NOMO-1 treated with DMSO at 0.1 percent for 48 hours (cell line): ENCODE results near the gene POLN.

Experiments
- DNase-seq: peaks from one replicate; lab custom pipeline; 2025; ENCODE audit not compliant: unreplicated experiment; lab: John Stamatoyannopoulos, UW

POLN gene

GRCh38 chr4:2062168-2062807, 179.6 kb downstream of the POLN start:
- no peak for DNase-seq

GRCh38 chr4:2061186-2062131, 180.5 kb downstream of the POLN start:
- DNase-seq: no peak

DNA sequence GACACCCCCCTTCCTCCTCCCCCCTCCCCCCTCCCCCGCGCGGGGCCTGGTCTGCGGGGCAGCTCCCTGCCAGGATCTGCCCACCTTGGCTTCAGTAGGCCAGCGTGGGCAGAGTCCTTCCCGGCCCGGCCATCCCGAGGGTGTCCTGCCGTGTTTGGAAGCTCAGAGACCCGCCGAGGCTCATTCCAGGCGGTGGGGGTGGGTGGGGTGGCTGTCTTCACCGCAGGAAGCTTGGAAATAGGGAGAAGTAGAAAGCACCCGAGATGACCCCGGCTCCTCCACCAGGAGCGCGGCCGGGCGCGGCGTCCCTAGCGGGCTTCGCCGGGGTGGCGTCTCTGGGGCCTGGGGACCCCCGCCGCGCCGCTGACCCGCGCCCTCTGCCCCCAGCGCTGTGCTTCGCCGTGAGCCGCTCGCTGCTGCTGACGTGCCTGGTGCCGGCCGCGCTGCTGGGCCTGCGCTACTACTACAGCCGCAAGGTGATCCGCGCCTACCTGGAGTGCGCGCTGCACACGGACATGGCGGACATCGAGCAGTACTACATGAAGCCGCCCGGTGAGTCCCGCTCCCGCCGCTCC, 181.2 kb downstream of the POLN start:
- no peak for DNase-seq

GRCh38 chr4:2059726-2060602, 182.0 kb downstream of the POLN start:
- DNase-seq: peak; percentile 11

DNA sequence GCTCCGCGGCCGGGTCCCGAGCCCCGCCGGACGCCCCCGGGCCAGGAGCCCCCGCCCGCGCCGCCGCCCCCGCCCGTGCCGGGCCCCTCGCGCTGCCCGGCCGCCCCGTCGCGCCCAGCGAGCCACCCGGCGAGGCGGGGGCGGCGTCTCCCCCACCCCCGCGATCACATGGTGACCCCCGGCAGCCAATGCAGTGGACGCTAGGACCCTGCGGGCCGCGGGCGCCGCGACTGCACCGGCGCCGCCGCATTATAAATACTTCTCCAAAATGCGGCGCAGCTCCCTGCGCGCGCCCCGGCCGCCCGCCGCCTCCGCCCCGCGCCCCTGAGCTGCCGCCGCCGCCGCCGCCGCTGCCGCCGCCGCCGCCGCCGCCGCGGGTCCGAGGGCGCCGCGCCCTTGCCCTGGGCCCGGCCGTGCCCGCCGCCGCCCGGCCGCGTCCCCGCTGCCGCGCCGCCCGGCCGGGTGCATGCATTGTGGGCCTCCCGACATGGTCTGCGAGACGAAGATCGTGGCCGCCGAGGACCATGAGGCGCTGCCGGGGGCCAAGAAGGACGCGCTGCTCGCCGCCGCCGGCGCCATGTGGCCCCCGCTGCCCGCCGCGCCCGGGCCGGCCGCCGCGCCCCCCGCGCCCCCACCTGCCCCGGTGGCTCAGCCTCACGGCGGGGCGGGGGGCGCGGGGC, 182.7 kb downstream of the POLN start, which contains the start of gene NAT8L:
Gene NAT8L, plus strand, starts transcription at position 282 of the 680 bp plus-strand sequence. Its CDS starts 185 bp downstream, at position 467.
- peak; percentile 62 for DNase-seq

DNA sequence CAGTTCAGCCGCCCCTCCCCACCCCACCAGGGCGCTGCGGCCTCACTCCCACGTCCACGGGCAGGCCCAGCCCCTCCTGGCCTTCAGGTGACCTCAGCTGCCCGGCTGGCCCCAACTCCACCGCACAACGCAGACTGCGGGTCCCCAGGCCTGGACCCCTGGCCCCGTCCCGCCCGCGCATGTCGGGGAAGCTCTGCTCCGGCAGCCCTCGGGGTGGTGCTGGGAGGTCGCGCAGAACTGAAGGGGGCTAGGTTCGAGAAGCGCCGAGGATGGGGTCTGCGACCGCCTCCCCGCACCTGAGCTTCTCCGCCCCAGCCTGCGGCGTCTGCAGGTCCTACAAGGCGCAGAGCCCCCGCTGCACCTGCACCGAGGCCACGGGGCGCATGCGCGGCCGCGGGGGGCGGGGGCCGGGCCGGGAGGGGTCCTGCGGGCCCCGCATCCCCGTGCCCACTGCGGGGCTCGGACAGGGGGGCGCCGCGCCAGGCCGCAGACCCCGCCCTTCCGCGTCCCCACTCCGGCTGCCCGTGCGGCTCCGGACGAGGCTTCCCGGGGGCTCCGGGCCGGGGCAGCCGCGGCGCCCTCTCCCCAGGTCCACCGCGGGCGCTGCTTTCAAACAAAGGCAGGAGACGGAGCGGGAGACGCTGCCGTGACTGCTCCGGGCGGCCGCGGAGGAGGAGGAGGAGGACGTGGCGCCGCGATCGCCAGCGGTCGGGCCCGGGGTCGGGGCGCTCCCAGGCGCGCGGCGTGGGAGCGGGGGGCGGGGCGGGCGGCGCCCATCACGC, 183.5 kb downstream of the POLN start:
- DNase-seq: no peak

GRCh38 chr4:2057382-2058065, 184.4 kb downstream of the POLN start:
- no peak for DNase-seq

DNA sequence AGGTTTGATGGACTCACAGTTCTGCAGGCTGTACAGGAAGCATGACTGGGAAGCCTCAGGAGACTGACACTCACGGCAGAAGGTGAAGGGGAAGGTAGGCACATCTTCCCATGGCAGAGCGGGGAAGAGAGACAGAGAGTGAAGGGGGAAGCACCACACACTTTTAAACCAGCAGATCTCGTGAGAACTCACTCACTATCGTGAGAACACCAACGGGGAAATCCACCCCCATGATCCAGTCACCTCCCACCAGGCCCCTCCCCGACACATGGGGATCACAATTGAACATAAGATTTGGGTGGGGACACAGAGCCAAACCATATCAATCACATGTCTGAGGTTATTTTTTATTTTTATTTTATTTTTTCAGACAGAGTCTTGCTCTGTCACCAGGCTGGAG, 187.7 kb downstream of the POLN start:
- no peak for DNase-seq

DNA sequence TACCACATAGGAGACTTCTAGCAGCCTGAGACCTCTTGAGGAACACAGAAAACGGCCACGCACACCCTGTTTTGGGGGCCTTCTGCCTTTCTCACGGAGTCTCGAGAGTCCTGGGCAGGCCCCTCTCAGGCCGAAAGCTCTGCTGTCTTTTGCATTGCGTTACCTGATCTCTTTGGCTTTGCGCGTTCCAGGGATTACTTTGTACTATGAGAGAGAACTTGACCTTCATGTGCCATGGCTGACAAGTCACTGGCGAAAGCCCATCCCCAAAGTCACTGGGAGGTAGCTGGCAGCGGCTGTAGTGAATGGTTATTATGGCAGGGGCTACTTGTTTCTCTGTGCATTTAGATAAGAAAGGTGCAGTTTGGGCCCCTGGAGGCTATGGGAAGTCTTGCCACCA, 190.8 kb downstream of the POLN start:
- DNase-seq: no peak

DNA sequence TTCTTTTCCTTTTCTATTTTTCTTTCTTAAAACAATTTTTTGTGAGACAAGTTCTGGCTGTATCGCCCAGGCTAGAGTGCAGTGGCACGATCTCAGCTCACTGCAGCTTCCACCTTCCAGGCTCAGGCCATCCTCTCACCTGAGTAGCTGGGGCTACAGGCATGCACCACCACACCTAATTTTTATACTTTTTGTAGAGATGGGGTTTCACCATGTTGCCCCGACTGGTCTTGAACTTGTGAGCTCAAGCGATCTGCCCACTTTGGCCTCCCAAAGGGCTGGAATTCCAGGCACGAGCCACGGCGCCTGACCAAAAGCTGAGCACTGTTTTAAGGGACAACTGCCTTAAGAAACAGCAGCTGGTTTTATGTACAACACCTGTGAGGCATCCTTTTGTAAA, 192.1 kb downstream of the POLN start:
- DNase-seq: no peak

DNA sequence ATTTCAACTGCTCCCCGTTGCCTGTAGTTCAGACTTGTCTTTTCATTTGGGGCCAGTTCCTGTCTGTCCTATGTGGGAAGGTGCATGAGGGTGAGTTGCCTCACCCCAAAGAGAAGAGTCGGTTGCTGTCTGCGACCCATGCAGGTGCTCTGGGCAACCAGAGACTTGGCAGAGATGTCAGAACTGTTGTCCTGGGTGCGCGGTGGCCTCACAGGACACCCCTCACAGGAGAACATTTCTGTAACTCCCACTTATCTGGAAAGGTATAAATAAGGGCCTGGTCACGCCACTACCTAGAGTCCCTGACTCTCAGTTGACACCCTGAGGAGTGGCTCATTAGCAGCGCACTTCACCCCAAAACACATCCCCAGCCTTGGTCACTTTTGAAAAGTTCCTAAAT, 192.5 kb downstream of the POLN start:
- DNase-seq: no peak

- DNase-seq: no peak
Observed at GRCh38 chr4:2048831-2049230, 193.1 kb downstream of the POLN start.

DNA sequence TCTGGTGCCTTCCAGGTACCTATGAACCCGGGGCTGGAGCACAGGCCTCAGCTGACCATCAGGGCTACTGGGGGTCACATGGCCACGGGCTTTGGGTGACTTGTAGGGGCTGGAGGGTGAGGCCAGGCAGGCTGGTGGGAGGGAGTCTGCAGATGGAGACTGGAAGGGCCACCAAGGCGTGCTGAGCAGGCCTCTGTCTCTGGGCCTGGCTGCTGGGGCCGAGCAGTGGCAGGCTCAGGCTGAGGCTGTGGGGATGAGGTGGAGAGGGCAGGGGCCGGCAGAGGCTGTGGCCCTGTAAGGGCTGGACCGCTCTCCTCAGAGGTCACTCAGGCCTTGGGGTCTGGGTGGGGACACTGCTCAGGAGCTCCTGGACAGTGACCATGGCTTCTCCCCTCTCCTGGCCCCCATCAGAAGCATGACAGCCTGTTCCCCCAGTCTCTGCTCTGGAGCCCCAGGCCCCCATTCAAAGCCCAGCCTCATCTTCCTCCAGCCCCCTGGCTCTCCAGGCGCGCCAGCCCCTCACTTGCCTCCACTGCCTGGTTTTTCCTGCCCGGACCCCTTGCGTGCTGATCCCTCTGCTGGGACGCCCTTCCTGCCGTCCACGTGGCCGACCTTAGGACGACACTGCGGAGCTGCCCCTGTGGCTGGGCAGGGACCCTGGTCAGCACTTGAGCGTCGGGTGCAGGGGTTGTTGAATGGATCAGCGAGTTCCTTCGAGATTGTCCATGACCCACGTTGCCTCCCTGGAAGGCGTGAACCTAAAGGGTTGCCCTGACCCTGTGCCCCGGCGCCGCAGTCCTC, 193.9 kb downstream of the POLN start:
- DNase-seq: no peak

DNA sequence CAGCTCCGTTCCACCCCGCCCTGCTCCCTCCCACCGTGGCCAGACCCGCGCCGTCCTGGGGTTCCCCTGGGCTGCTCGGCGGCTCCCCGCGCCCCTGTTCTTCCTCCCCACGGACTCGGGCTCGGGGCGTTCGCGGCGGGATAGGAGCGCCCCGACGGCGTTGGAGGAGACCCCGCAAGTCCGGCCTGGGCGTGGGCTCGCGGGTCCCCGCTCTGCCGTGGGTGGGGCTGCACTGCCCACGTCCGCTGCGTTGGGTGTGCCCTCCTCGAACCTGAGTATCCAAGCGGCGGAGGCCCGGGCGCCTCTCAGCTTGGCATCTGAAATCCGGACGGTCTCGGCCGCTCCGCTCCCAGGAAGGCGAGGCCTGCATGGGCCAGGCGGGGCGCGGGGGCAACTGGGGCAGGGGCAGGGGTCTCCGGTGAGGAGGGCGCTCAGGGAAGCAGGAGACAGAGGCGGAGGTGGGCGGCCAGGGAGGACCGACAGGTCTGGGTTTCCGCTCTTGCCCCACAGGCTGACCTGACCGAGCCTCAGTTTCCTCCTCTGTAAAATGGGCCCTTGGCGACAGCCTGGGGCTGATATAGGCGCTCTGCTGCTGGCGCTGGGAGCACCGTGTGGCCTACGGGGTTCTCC, 194.8 kb downstream of the POLN start:
- DNase-seq: no peak

DNA sequence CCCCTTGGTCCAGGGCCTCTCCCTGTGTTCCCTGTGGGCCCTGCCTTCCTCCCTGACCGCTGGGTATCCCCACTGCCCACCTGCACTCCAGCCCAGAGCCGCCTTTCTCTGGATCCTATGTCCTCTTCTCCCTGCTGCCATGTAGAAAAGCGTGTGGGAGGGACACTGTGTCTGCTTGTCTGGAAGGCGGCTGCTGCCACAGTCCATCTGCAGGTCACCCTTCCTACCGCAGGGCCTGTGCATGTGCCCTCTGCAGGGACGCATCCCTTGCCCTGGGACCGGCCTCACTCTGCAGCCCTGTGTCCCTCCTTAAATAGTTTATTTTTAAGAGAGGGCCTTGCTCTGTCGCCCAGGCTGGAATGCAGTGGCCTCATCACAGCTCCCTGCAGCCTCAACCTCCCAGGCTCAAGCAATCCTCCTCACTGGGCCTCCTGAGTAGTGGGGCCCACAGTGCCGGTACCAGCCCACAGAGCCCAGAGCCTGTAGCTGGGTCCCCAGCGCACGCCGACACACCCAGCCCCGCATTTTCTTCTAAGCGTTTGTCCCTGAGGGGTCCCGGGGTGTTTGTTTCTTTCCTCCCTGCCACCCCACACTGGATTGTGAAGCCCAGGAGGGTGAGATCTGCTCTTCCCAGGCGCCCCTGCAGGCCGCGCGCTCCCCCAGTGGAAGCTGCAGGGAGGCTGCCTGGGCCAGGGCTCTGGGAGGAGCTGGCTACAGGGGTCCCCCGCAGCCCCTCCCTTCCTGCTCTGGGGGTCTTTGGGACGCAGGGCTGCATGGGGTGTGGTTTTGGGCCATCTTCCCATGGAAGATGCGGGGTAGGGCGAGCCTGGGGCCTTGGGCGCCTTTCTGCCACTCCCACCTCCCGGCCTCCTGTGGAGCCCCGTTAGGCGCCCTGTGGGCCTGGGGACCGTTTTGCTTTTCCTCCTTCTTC, 195.6 kb downstream of the POLN start:
- no peak for DNase-seq

- no peak for DNase-seq
Observed at GRCh38 chr4:2045518-2045951, 196.4 kb downstream of the POLN start.
